NCI-H2196 treated with DMSO at 0.1 percent for 48 hours (cell line): ENCODE data around the gene PIK3C2G.
"Not testable (repeated sequence)": the region's sequence is repeated elsewhere in the genome, so short reads cannot be mapped to it uniquely, and the experiment has no call there.

Source experiments
- DNase-seq: peaks from one replicate; lab custom pipeline; 2025; ENCODE audit not compliant: unreplicated experiment; lab: John Stamatoyannopoulos, UW

Gene PIK3C2G

GRCh38 chr12:18461758-18462157 is 200.4 kb downstream of the PIK3C2G start:
- no peak for DNase-seq

DNA sequence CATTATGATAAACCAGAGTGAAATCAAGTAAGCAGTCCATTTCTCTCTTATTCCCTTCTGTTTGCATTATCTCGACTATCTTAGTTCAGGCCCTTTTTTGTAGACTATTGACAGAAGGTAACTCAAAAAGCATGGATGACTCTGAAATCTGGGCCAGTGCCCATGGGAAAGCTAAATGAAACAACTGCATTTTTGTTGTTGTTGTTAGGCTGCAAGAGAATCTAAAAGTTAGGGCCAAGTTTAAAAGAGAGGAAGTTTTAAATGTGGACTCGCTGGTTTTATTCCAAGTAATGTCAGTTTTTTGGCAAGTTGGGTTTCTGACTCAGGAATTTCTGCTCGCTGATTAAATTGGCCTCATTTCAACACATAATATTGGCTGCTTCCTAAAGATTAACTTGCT is 201.1 kb downstream of the PIK3C2G start:
- no peak for DNase-seq

GRCh38 chr12:18467620-18468245 is 206.4 kb downstream of the PIK3C2G start:
- DNase-seq: no peak

DNA sequence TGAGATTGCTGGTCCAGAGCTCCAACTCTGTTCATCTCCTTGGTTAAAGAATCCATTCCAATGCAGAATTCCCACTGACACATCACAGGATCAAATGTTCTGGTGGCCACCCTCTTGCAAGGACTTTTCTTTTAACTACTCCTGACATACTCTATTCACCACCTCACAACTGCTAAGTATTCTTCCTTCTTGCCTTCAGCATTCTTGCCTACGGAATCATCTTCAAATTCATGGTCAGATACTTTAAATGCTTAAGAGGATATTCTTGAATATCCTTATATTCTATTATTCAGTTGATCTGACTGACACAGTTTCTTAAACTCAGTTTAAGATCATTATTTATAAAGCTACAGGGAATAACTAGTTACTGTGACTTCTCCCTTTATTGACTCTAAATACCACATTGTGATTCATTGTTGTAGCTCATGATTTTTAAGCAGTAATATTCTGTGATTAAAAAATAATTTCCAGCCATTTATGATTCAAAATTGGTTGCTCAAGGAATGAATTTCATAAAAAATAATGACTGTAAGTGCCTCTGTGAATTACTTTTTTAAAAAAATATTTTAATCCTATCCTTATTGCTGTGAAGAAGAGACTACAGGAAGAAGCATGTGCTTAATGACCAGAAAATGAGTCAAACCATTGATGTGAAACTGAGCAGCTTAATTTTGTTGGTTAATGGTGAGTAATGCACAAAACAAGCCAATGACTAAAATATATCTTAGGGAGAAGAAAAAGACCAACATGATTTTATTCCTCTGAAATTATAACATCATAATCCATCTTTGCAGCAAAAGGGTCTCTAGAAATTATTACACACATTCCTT is 207.1 kb downstream of the PIK3C2G start:
- DNase-seq: no peak

GRCh38 chr12:18470251-18470650 is 208.9 kb downstream of the PIK3C2G start:
- DNase-seq: no peak

- DNase-seq: no peak
Observed at GRCh38 chr12:18472304-18472703, 211.0 kb downstream of the PIK3C2G start.

- no peak for DNase-seq
Observed at GRCh38 chr12:18472806-18473205, 211.5 kb downstream of the PIK3C2G start.

DNA sequence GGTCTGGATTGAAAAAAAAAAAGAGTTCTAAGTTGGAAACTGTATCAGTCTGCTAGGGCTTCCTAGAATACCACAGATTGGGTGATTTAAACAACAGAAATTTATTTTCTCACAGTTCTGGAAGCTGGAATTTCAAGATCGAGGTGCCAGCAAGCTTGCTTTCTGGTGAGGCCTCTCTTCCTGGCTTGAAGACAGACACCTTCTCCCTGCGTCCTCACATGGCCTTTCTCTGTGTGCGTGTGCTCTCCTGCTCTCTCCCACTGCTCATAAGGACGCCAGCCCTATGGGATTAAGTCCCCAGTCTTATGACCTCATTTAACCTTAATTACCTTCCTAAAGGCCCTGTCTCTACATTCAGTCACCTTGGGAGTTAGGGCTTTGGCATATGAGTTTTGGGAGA is 215.5 kb downstream of the PIK3C2G start:
- DNase-seq: no peak

- no peak for DNase-seq
Observed at GRCh38 chr12:18479256-18479655, 217.9 kb downstream of the PIK3C2G start.

- DNase-seq: no peak
Observed at GRCh38 chr12:18482601-18483120, 221.3 kb downstream of the PIK3C2G start.

DNA sequence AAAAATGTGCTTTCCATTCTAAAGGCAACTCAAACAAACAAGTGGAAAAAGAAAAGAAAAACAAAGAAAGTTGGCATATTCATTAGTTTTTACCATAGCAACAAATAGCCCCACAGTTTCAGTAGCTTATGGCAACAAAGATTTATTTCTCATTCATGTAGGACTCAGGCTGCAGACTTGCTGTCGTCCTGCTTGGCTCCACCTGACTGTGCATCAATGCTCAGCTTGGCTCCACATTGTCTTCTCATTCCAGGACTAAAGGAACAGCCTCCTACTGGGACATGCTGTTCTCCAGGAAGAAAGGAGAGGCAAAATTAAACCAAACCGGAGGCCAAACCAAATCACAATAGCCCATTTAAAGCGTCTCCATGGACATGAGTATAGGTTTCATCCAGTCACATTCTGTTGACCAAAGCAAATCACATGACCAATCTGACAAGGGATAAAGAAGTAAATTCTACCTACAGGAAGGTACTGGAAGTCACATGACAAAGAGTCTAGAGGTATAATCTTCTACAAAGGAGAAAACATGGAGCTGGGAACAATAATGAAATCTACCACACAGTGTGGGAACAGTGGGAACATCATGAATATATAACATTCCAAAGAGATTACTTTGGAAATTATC is 222.5 kb downstream of the PIK3C2G start:
- no peak for DNase-seq

DNA sequence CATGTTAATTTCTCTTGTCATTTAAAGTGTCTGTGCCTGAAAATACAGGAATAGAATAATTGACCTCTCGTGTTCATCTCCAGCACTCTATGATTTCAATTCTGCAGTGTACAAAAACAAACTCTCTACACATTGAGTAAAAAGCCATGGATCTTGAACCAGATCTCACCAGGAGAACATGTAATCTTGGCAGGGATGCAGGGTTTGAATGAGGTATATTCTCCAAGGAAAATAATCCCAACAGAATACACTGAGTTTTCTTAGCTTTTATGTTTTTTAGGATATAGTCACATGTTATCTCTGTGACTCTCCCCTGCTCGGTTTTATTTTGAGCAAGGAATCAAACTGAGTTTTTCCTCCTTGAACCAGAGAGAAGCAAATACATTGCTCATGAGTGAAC is 224.7 kb downstream of the PIK3C2G start:
- DNase-seq: no peak

- no peak for DNase-seq
Observed at GRCh38 chr12:18487509-18487908, 226.2 kb downstream of the PIK3C2G start.

GRCh38 chr12:18492372-18493025 is 231.2 kb downstream of the PIK3C2G start:
- no peak for DNase-seq

DNA sequence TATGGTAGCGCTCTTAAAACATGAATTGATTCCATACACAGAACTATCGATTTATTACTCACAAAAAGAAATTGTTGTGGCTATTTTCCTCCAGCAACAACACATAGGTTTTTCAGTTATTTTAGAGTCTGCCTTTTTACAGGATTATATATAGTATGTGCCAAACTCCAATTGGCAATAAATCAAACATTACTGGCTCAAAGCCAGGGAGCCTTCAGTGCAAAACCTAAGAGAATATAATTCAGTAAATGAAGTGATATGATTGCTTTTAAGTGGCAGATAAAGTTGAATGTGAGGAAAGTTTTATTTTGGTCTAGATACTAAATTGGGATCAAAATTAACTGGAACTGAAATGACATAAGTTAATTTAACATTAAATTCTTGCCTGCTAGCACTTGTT is 234.8 kb downstream of the PIK3C2G start:
- no peak for DNase-seq

DNA sequence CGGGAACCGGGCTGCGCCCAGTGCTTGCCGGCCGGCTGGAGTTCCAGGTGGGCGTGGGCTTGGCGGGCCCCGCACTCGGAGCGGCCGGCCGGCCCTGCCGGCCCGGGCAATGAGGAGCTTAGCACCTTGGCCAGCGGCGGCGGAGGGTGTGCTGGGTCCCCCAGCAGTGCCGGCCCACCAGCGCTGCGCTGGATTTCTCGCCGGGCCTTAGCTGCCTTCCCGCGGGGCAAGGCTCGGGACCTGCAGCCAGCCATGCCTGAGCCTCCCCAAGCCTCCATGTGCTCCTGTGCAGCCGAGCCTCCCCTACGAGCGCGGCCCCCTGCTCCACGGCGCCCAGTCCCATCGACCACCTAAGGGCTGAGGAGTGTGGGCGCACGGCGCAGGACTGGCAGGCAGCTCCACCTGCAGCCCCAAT is 238.8 kb downstream of the PIK3C2G start:
- DNase-seq: not testable (repeated sequence)

DNA sequence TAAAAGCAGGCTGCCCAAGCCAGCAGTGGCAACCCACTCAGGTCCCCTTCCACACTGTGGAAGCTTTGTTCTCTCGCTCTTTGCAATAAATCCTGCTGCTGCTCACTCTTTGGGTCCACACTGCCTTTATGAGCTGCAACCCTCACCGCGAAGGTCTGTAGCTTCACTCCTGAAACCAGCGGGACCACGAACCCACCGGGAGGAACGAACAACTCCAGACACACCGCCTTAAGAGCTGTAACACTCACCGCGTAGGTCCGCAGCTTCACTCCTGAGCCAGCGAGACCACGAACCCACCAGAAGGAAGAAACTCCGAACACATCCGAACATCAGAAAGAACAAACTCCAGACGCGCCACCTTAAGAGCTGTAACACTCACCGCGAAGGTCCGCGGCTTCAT is 239.4 kb downstream of the PIK3C2G start:
- DNase-seq: not testable (repeated sequence)

DNA sequence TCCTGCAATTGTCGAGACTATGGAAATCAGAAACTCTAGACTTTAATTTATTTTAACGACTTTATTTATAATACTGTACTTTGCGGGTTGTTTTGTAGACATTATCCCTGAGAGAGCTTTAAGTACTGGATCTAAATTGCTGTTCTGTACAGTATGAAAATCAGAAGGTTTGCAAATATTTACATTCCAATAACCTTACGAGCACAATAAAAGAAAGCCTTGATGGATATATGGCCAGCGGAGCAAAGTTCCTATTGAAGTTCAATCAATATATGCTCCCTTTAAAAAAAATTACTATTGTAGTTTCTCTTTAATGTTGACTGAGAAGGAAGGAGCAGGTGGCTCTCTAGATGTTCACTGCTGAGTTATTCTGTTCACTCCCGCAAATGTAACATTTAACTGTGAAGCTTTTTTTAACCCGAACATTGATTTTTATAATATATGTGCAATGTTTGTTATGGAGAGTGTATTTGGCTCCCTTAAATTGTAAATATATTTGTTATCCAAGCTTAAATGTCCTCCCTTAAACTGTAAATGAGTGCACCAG is 241.2 kb downstream of the PIK3C2G start:
- DNase-seq: no peak

DNA sequence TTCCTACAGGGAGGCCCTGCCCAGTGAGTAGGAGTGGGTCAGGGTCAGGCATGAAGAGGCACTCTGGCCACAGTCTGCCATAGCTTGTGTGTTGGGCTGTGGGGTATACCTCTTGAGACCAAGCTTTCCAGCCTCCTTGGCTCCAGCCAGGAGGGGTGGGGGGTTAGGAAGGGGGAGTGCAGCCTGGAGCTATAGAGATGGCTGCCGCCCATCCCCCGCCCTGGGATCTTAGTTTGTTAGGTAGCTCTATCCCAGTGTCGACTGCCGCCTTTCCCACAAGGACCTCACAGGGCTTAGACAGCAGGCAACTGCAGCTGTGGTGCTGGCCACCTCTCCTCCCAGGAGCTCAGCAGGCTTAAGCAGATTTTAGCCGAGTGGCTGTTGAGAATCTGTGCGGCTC is 260.1 kb downstream of the PIK3C2G start:
- DNase-seq: no peak

- DNase-seq: no peak
Observed at GRCh38 chr12:18522806-18523205, 261.5 kb downstream of the PIK3C2G start.

- not testable (repeated sequence) for DNase-seq
Observed at GRCh38 chr12:18542497-18542896, 281.2 kb downstream of the PIK3C2G start.
